WTC11 (cell line): Measurements from ENCODE around the gene TPT1. TPM values are rescaled to one million over a fixed set of nuclear protein-coding genes. Genes with fewer than 3 reads are reported as not detected.

Experiments
- ATAC-seq: fragments of 200-7000 bp; cut with Tn5 transposase; 2 replicates; pipeline ENCODE4 v1.10.0; 2021; ENCODE audit warnings: mild to moderate bottlenecking, moderate library complexity
- CTCF ChIA-PET: fragments of 300-600 bp; sonication (Branson Sonifier 250); formaldehyde crosslinking; loops from one replicate; lab custom pipeline; 2021; ENCODE audit warnings: antibody characterized with exemption; lab: Charles Lee
- POLR2A ChIA-PET: fragments of 350-600 bp; sonication (Branson Sonifier 250); formaldehyde crosslinking; loops from one replicate; lab custom pipeline; 2021; ENCODE audit warnings: antibody characterized with exemption; lab: Charles Lee
- DNase-seq: peaks from one replicate; pipeline ENCODE4 v3.0.0; 2021; ENCODE audit warnings: low spot score
- H3K27ac Mint-ChIP-seq: 2 replicates; pipeline ENCODE4 v1.8.0; 2021; ENCODE audit warnings: mixed read lengths
- H3K27me3 Mint-ChIP-seq: 2 replicates; pipeline ENCODE4 v1.8.0; 2021; ENCODE audit warnings: low read depth, mild to moderate bottlenecking, moderate library complexity, mixed read lengths
- H3K36me3 Mint-ChIP-seq: 2 replicates; pipeline ENCODE4 v1.8.0; 2021; ENCODE audit warnings: mixed read lengths
- H3K4me1 Mint-ChIP-seq: 2 replicates; pipeline ENCODE4 v1.8.0; 2022; ENCODE audit warnings: mixed read lengths
- H3K4me3 Mint-ChIP-seq: 2 replicates; pipeline ENCODE4 v1.8.0; 2021; ENCODE audit warnings: mild to moderate bottlenecking, moderate library complexity, mixed read lengths
- H3K9me3 Mint-ChIP-seq: 2 replicates; pipeline ENCODE4 v1.8.0; 2021; ENCODE audit warnings: mixed read lengths
- ATF6 ChIP-seq: sonication (generic); formaldehyde crosslinking; IDR thresholded peaks from 2 replicates; pipeline ENCODE4 v1.8.1; 2023; ENCODE audit warnings: mild to moderate bottlenecking, missing genetic modification reagents
- CBFB ChIP-seq: sonication (generic); formaldehyde crosslinking; IDR thresholded peaks from 2 replicates; pipeline ENCODE4 v1.8.1; 2022; ENCODE audit warnings: mild to moderate bottlenecking, low read depth, missing genetic modification reagents
- EMX1 ChIP-seq: fragments of 250-450 bp; sonication (Bioruptor Pico); IDR thresholded peaks from 2 replicates; pipeline ENCODE4 v1.8.0; 2021; ENCODE audit warnings: mild to moderate bottlenecking
- FOXJ3 ChIP-seq: sonication (generic); formaldehyde crosslinking; IDR thresholded peaks from 2 replicates; pipeline ENCODE4 v1.9.0; 2021; ENCODE audit warnings: missing genetic modification reagents, mild to moderate bottlenecking, borderline replicate concordance
- FOXP1 ChIP-seq: sonication (generic); formaldehyde crosslinking; IDR thresholded peaks from 2 replicates; pipeline ENCODE4 v1.8.0; 2022; ENCODE audit warnings: missing genetic modification reagents, mild to moderate bottlenecking, moderate library complexity, borderline replicate concordance
- GRHL2 ChIP-seq: fragments of 250-450 bp; sonication (Bioruptor Pico); IDR thresholded peaks from 2 replicates; pipeline ENCODE4 v1.8.0; 2022; ENCODE audit warnings: mild to moderate bottlenecking, moderate library complexity; ENCODE audit not compliant: insufficient replicate concordance, severe bottlenecking
- GTF2I ChIP-seq: fragments of 250-450 bp; sonication (Bioruptor Pico); conservative IDR thresholded peaks from 2 replicates; pipeline ENCODE4 v1.4.0; 2021; ENCODE audit warnings: mild to moderate bottlenecking
- HMGA2 ChIP-seq: fragments of 250-450 bp; sonication (Bioruptor Pico); IDR thresholded peaks from 2 replicates; pipeline ENCODE4 v1.4.0; 2021; ENCODE audit warnings: mild to moderate bottlenecking, moderate library complexity
- JUN ChIP-seq: sonication (generic); formaldehyde crosslinking; IDR thresholded peaks from 2 replicates; pipeline ENCODE4 v1.8.0; 2023; ENCODE audit warnings: mild to moderate bottlenecking, missing genetic modification reagents
- NFE2L1 ChIP-seq: sonication (generic); formaldehyde crosslinking; IDR thresholded peaks from 2 replicates; pipeline ENCODE4 v1.8.1; 2023; ENCODE audit warnings: missing genetic modification reagents
- STAT6 ChIP-seq: sonication (generic); formaldehyde crosslinking; conservative IDR thresholded peaks from 2 replicates; pipeline ENCODE4 v1.8.1; 2023; ENCODE audit warnings: mild to moderate bottlenecking, low read depth, missing genetic modification reagents, moderate library complexity
- TEAD1 ChIP-seq: sonication (generic); formaldehyde crosslinking; IDR thresholded peaks from 2 replicates; pipeline ENCODE4 v1.8.0; 2022; ENCODE audit warnings: mild to moderate bottlenecking, missing genetic modification reagents
- ZNF219 ChIP-seq: sonication (generic); formaldehyde crosslinking; IDR thresholded peaks from 2 replicates; pipeline ENCODE4 v1.8.0; 2023; ENCODE audit warnings: missing genetic modification reagents, mild to moderate bottlenecking, borderline replicate concordance
- ZNF671 ChIP-seq: fragments of 250-450 bp; sonication (Bioruptor Pico); IDR thresholded peaks from 2 replicates; pipeline ENCODE4 v1.8.0; 2021; ENCODE audit warnings: mild to moderate bottlenecking
- ZSCAN18 ChIP-seq: fragments of 250-450 bp; sonication (Bioruptor Pico); IDR thresholded peaks from 2 replicates; pipeline ENCODE4 v2.1.2; 2022; ENCODE audit warnings: mild to moderate bottlenecking, moderate library complexity
- total RNA-seq: library from RNA; stranded (reverse); gene quantifications from 3 replicates; pipeline ENCODE4 v1.2.3, GENCODE V29; 2021
- TF ChIP-seq, protein P1 (sequence below): sonication (generic); formaldehyde crosslinking; IDR thresholded peaks from 2 replicates; pipeline ENCODE4 v1.8.1; 2023; ENCODE audit warnings: mild to moderate bottlenecking, missing genetic modification reagents
- TF ChIP-seq, protein P2 (sequence below): sonication (generic); formaldehyde crosslinking; IDR thresholded peaks from 2 replicates; pipeline ENCODE4 v1.8.1; 2022; ENCODE audit warnings: mild to moderate bottlenecking, missing genetic modification reagents, moderate library complexity, borderline replicate concordance
- TF ChIP-seq, protein P3 (sequence below): sonication (generic); formaldehyde crosslinking; IDR thresholded peaks from 2 replicates; pipeline ENCODE4 v1.8.0; 2023; ENCODE audit warnings: missing genetic modification reagents, mild to moderate bottlenecking, borderline replicate concordance
- TF ChIP-seq, protein P4 (sequence below): sonication (generic); formaldehyde crosslinking; IDR thresholded peaks from 2 replicates; pipeline ENCODE4 v1.8.1; 2023; ENCODE audit warnings: mild to moderate bottlenecking, missing genetic modification reagents, moderate library complexity
- TF ChIP-seq, protein P5 (sequence below): fragments of 250-450 bp; sonication (Bioruptor Pico); IDR thresholded peaks from 2 replicates; pipeline ENCODE4 v1.9.0; 2021; ENCODE audit warnings: moderate library complexity, mild to moderate bottlenecking, inconsistent platforms, borderline replicate concordance

Gene TPT1
- total RNA-seq, 1 experiment from 2014 or later: 1,861 TPM

- TF ChIP-seq, protein P1, sequence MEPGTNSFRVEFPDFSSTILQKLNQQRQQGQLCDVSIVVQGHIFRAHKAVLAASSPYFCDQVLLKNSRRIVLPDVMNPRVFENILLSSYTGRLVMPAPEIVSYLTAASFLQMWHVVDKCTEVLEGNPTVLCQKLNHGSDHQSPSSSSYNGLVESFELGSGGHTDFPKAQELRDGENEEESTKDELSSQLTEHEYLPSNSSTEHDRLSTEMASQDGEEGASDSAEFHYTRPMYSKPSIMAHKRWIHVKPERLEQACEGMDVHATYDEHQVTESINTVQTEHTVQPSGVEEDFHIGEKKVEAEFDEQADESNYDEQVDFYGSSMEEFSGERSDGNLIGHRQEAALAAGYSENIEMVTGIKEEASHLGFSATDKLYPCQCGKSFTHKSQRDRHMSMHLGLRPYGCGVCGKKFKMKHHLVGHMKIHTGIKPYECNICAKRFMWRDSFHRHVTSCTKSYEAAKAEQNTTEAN: no peak
- TF ChIP-seq FOXJ3 (CRISPR knock-in tag): no peak
- no peak for TF ChIP-seq ZSCAN18 (CRISPR knock-in tag)
- no peak for TF ChIP-seq STAT6
- no peak for TF ChIP-seq ZNF219
- no peak for TF ChIP-seq FOXP1 (CRISPR knock-in tag)
- no peak for TF ChIP-seq GRHL2 (CRISPR knock-in tag)
- TF ChIP-seq, protein P2, sequence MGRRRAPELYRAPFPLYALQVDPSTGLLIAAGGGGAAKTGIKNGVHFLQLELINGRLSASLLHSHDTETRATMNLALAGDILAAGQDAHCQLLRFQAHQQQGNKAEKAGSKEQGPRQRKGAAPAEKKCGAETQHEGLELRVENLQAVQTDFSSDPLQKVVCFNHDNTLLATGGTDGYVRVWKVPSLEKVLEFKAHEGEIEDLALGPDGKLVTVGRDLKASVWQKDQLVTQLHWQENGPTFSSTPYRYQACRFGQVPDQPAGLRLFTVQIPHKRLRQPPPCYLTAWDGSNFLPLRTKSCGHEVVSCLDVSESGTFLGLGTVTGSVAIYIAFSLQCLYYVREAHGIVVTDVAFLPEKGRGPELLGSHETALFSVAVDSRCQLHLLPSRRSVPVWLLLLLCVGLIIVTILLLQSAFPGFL (CRISPR knock-in tag): no peak
- TF ChIP-seq ZNF671 (CRISPR knock-in tag): no peak
- TF ChIP-seq, protein P3, sequence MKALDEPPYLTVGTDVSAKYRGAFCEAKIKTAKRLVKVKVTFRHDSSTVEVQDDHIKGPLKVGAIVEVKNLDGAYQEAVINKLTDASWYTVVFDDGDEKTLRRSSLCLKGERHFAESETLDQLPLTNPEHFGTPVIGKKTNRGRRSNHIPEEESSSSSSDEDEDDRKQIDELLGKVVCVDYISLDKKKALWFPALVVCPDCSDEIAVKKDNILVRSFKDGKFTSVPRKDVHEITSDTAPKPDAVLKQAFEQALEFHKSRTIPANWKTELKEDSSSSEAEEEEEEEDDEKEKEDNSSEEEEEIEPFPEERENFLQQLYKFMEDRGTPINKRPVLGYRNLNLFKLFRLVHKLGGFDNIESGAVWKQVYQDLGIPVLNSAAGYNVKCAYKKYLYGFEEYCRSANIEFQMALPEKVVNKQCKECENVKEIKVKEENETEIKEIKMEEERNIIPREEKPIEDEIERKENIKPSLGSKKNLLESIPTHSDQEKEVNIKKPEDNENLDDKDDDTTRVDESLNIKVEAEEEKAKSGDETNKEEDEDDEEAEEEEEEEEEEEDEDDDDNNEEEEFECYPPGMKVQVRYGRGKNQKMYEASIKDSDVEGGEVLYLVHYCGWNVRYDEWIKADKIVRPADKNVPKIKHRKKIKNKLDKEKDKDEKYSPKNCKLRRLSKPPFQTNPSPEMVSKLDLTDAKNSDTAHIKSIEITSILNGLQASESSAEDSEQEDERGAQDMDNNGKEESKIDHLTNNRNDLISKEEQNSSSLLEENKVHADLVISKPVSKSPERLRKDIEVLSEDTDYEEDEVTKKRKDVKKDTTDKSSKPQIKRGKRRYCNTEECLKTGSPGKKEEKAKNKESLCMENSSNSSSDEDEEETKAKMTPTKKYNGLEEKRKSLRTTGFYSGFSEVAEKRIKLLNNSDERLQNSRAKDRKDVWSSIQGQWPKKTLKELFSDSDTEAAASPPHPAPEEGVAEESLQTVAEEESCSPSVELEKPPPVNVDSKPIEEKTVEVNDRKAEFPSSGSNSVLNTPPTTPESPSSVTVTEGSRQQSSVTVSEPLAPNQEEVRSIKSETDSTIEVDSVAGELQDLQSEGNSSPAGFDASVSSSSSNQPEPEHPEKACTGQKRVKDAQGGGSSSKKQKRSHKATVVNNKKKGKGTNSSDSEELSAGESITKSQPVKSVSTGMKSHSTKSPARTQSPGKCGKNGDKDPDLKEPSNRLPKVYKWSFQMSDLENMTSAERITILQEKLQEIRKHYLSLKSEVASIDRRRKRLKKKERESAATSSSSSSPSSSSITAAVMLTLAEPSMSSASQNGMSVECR (CRISPR knock-in tag): no peak
- TF ChIP-seq HMGA2 (CRISPR knock-in tag): no peak
- no peak for TF ChIP-seq CBFB
- TF ChIP-seq, all 79 proteins: peak for 0
Measured at GRCh38 chr13:45365558-45365885, 24.5 kb upstream of the TPT1 start (continued).

DNA sequence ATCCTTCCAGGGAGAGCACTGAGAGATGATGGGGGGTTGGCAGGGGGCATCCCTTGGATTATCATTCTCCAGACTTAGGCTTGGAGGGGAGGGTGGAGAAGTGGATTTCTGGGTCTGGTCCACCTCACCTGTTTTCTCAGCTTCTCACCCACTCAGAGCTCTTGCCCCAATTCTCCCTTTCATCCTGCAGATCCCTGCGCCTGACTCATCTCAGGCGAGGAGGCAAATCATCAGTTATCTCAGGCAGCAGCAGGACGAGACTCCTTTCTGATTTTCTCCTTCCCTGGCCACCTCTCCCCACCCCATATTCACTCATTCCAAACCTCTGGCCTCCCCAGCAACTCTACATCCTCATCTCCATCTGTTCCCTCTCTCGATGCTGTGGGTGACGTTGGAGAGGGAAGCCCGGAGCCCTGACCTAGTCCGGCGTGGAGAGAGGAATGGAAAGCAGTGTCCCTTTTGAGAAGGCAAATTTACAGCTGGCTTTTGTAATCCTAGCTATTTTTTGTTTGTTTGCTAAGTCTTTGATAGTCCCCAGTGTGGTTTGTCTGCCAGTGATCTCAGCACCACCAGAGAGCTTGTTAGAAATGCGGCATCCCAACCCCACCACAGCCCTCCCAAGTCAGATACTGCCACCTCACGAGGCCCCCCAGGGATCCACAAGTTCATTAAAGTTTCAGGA, 24.0 kb upstream of the TPT1 start:
- peaks cover 10% of the 10 kb centered on the region for H3K9me3 Mint-ChIP-seq
- POLR2A ChIA-PET: interaction anchor here (0.7 to 0.8 kb wide), 2 partner anchors 40 to 834 kb away, joined by 3 to 6 read pairs; no protein-coding TSS in a partner anchor
- no peak overlapping the region for H3K27ac Mint-ChIP-seq
- H3K4me1 Mint-ChIP-seq: peaks cover 36% of the 10 kb centered on the region
- H3K4me3 Mint-ChIP-seq: no peak overlapping the region
- CTCF ChIA-PET: interaction anchor here (0.6 to 1.4 kb wide), 3 partner anchors 12 to 29 kb away, joined by 3 read pairs; no protein-coding TSS in a partner anchor
- ATAC-seq: no peak
- H3K36me3 Mint-ChIP-seq: peaks cover 26% of the 10 kb centered on the region
- DNase-seq: no peak
- H3K27me3 Mint-ChIP-seq: no peaks in the 10 kb centered on the region; the same call in 1 of the 2 replicates
- TF ChIP-seq GTF2I (no peak), ATF6 (CRISPR knock-in tag) (no peak), TEAD1 (CRISPR knock-in tag) (no peak), JUN (CRISPR knock-in tag) (no peak), NFE2L1 (no peak), EMX1 (no peak)
- TF ChIP-seq, protein P4, sequence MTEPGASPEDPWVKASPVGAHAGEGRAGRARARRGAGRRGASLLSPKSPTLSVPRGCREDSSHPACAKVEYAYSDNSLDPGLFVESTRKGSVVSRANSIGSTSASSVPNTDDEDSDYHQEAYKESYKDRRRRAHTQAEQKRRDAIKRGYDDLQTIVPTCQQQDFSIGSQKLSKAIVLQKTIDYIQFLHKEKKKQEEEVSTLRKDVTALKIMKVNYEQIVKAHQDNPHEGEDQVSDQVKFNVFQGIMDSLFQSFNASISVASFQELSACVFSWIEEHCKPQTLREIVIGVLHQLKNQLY (CRISPR knock-in tag): no peak
- TF ChIP-seq, protein P5, sequence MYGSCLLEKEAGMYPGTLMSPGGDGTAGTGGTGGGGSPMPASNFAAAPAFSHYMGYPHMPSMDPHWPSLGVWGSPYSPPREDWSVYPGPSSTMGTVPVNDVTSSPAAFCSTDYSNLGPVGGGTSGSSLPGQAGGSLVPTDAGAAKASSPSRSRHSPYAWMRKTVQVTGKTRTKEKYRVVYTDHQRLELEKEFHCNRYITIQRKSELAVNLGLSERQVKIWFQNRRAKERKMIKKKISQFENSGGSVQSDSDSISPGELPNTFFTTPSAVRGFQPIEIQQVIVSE (CRISPR knock-in tag): no peak
- TF ChIP-seq, protein P2 (CRISPR knock-in tag): no peak
